Measurements from ENCODE around the gene DNM3.
"Not testable (repeated sequence)": the region's sequence is repeated elsewhere in the genome, so short reads cannot be mapped to it uniquely, and the experiment has no call there.

Gene DNM3

DNA sequence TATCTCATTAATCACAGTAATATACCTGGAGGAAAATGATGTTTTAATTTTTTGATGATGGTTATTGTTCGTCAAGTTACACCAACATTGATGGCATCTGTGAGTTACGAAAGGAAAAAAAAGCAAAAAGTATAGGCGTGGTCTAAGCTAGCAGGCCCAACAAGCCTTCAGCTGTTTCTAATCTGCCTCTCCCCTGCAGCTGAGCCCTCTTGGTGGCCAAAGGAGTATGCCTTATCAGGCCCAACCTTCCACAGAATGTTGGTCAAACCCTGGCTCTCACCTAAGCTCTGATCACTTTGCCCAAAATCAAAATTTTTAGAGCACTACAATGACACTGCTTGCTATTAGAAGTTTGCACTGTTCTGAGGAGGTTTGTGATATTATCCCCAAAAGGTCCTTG lies 584.0 kb downstream of the DNM3 start:
- in situ Hi-C loops (cut with HindIII; ENCODE audit: low sequenced_read_pairs): no loop called here

- in situ Hi-C loops (cut with HindIII; ENCODE audit: low sequenced_read_pairs): no loop called here
These were observed 585.9 kb downstream of the DNM3 start for GRCh38 chr1:172427191-172427590.

- in situ Hi-C loops (cut with HindIII; ENCODE audit: low sequenced_read_pairs): no loop called here
These were observed 588.2 kb downstream of the DNM3 start for GRCh38 chr1:172429331-172430127.

DNA sequence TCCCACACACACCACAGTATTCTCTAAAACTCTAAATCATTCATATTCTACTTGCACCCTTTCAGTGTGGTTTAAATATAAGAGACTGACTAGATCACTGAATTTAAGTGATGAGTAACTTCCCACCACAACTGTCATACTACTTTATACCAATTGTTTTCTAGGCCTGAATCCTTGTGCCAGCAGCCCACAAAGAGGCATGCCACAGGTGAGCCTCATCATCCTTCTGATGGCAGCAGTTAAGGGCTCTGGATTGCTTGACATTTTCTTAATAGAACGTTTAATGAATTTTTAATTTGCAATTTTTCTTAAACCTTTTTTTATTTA lies 588.8 kb downstream of the DNM3 start:
- in situ Hi-C loops (cut with HindIII; ENCODE audit: low sequenced_read_pairs): no loop called here

GRCh38 chr1:172431204-172431603 lies 589.9 kb downstream of the DNM3 start:
- in situ Hi-C loops (cut with HindIII; ENCODE audit: low sequenced_read_pairs): no loop called here

DNA sequence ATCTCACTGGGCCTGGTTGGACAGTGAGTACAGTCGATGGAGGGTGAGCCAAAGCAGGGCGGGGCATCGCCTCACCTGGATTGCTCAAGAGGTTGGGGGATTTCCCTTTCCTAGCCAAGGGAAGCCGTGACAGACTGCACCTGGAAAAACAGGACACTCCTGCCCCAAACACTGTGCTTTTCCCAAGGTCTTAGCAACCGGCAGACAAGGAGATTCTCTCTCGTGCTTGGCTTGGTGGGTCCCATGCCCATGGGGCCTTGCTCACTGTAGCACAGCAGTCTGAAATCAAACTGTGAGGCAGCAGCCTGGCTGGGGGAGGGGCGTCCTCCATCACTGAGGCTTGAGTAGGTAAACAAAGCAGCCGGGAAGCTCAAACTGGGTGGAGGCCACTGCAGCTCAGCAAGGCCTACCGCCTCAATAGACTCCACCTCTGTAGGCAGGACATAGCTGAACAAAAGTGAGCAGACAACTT lies 590.5 kb downstream of the DNM3 start:
- in situ Hi-C loops (cut with HindIII; ENCODE audit: low sequenced_read_pairs): no loop called here

DNA sequence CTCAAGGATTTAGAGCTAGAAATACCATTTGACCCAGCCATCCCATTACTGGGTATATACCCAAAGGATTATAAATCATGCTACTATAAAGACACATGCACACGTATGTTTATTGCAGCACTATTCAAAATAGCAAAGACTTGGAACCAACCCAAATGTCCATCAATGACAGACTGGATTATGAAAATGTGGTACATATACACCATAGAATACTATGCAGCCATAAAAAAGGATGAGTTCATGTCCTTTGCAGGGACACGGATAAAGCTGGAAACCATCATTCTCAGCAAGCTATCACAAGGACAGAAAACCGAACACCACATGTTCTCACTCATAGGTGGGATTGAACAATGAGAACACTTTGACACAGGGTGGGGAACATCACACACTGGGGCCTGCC lies 595.9 kb downstream of the DNM3 start:
- in situ Hi-C loops (cut with HindIII; ENCODE audit: low sequenced_read_pairs): not testable (repeated sequence)

DNA sequence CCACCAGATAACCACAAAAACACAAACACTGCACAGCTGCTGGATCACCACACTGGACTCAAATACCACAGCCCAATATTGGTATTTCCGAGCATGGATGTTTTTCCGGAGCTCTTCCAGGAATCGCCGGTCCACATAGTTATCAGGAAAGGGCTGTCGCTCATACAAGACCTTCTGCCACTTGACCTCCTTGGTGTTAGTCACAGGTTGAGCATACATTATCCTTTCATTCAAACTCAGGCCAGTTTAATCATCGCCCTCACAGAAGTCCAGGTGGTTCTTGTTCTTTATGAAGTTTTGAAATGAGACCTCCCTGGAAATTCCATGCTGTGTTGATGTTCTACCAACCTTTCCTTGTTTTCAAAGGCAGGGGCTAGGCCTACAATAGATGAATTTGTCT lies 601.1 kb downstream of the DNM3 start:
- in situ Hi-C loops (cut with HindIII; ENCODE audit: low sequenced_read_pairs): no loop called here

DNA sequence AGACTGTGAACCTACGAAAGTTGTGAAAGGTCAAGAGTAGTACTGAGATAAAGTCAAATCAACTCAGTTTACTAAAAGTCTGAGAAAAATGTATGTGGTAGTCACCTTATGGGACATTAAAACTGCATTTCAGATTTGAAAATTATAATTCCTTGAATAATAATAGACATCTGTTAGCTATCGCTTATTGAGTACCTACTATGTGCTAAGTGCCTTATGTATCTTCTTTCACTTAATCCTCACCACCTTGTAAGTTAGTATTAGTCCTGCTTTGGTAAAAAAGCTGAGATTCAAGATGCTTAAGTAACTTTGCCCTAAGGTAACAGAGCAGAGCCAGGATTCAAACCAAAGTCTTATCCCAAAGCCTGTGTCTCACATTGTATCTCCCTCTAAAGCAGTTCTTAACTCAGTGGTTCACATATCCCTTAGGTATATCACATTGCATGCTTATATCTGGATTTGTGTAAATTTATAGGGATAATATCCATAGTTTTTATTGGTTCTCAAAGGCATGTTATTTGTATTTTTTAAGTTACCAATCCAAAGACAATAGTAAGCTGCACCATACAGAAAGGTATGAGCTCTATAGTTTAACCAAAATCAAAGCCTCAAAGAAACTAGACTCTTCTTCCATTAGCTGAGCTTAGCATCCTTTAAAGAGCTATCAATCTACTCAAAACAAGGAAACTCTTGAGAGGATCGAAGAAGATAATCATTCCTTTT lies 601.7 kb downstream of the DNM3 start:
- in situ Hi-C loops (cut with HindIII; ENCODE audit: low sequenced_read_pairs): no loop called here

DNA sequence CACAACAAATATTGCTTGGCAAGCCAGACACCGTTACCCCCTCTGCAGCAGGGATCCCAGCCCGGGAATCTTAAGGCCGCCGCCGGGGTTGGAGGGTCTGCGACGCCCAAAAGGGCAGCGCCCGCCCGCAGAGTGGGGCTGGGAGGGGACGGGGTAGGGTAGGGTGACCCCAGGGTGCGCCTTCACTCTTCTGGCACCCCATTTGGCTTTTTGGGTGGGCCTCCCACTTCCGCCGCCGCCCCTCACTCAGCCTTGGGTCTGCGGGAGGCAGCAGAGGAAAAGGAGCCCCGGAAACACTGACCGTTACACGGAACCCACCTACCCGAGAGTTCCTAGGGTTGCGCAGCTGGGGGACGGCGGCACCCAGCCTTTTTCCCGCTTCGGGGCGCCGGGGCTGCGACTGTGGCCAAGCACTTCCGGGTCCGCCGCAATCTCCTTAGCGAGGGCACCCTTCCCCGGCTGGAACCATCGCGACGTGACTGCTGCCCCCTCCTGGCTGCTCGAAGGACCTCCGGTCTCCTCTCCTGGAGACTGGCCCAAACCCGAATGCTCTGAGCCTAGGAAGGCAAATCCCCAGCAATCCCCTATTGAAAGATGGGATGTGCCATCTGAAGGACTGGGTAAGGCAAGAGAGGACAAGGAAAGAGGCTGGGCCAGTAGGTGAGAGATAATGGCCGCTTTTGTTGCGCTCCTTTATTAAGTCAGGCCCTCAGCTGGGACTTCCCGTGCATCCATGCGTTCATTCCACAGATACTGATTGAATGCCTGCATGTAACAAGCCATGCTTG lies 602.6 kb downstream of the DNM3 start, which contains the start of gene PIGC:
TSS of gene PIGC (minus strand) at position 404 of the 788 bp plus-strand sequence. CDS start 1,447 bp downstream, outside the sequence.
- in situ Hi-C loops (cut with HindIII; ENCODE audit: low sequenced_read_pairs): no loop called here

- in situ Hi-C loops (cut with HindIII; ENCODE audit: low sequenced_read_pairs): no loop called here
These were observed 605.2 kb downstream of the DNM3 start for GRCh38 chr1:172446547-172446946.

GRCh38 chr1:172447641-172448040 lies 606.3 kb downstream of the DNM3 start:
- in situ Hi-C loops (cut with HindIII; ENCODE audit: low sequenced_read_pairs): no loop called here

DNA sequence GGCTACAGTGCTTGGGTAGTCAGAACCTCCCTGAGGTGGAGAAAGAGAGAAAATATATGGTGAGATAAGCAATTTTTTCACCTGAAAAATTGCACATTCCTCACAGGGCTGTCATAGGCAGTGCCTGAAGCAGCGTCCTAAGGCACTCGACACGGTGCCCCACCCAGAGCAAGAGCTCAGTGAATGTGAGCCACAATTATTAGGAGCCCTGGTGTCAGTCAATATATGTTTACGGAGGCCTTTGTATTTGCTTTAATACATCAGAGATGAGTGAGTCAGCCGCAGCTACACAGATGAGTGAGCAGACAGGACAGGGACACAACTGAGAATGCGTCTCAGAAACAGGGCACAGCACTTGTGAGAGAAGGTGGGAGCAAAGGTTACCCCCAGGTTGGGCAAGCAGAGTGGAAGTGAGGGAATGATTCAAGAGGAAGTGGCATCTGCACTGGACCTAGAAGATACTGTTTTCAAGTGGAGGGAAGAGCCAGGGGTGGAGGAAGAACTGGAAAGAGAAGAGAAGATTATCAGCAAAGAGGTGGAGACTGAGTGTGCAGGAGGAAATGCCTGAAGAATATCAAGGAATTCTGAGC lies 607.8 kb downstream of the DNM3 start:
- in situ Hi-C loops (cut with HindIII; ENCODE audit: low sequenced_read_pairs): no loop called here

DNA sequence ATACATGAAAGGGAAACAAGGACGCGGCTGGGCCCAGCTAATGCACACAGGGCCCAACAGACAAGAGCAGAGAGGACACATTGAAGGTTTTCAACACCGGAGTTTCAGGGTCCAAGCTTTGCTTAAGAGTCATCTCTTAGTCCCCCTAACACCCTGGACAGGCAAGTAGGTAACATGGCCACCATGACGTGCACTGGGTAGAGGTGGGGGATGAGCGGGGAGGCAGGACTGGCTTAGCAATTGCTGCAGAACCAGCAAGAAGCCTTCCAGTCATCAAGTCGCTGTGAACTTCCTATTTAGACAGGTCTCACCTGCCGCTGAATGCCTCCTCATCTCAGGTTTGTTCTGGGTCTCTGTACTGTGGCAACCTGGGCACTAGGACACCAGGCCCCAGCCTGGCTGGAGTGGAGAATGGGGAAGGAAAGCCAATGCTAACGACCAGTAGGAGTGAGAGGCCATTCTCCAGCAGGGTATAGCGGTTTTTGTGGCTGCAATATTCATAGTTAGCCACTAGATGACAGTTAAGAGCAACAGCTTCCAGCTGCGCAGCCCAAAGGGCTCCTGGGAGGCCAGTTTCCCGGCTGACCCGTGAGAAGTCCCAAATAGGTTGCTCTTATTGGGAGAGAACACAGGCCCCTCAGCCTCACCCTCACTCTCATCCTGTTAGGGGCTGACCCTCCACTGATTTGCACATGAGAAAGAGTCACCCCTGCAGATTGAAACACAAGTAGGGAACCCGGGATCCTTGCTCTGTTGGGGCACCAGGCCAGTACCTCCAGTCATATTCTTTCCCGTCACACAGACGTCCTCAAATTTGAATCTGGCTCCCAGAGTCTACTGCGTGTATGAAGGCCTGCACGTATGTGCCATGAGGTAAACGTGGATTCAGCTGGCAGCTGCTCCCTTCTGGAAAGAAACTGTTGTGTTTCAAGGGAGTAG lies 608.6 kb downstream of the DNM3 start:
- in situ Hi-C loops (cut with HindIII; ENCODE audit: low sequenced_read_pairs): loop anchor here (25.0 kb wide), 1 partner anchor 262 kb away; no protein-coding TSS in a partner anchor

DNA sequence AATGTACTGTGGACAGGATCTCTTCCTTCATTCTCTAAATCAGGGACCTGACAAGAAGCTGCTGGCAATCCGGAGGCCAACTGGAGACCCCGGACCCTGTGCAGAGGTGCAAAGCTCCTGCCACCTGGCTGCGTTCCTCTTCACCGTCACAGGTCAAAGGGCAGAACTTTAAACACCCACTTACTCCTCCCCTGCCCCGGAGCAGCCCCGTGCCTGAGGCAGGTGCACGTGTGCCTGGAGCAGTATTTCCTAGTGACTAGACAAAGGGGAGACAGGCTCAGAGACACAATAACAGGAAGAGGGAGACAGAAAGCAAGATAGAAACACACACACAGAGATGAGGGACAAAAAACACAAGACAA lies 609.2 kb downstream of the DNM3 start:
- in situ Hi-C loops (cut with HindIII; ENCODE audit: low sequenced_read_pairs): loop anchor here (25.0 kb wide), 1 partner anchor 262 kb away; no protein-coding TSS in a partner anchor

DNA sequence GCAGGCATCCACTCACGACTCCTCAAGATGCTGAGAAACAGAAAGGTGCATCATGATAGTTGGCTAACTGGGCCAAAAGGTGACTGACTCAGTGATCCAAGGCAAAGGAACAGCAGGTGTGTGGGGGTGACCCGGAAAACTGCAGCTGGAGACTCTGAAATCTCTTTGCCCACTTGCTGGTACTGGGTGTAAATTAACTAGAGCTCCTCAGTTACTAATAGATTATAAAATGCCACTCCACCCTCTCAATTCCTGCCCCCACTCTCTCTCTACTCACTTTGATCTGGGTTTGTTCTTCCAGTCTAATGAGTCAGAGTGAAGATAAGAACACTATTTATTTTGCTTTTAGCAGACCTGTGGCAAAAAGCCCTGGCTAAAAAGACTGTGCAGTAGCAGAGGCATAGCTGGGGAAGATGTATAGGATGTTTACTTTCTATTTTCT lies 609.7 kb downstream of the DNM3 start:
- in situ Hi-C loops (cut with HindIII; ENCODE audit: low sequenced_read_pairs): loop anchor here (25.0 kb wide), 1 partner anchor 261 kb away; no protein-coding TSS in a partner anchor

GRCh38 chr1:172452536-172453152 lies 611.3 kb downstream of the DNM3 start:
- in situ Hi-C loops (cut with HindIII; ENCODE audit: low sequenced_read_pairs): loop anchor here (25.0 kb wide), 1 partner anchor 260 kb away; no protein-coding TSS in a partner anchor

DNA sequence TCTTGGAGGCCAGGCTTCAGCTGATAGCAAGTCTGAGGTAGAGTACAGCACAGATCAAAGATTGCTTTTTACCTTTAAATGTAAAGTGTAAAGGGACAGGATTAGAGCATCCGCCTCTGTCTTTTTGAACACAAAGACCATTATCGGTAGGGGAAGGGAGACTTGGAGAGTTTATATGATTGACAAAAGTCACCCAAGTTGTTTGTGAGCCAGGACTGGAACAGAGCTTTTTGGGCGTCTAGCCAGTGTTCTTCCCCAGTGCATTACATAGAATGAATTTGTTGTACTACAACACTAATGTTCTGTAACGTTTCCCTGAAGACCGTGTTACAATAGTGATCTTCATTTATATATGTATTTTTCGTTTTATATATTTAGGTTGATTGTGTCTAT lies 611.9 kb downstream of the DNM3 start:
- in situ Hi-C loops (cut with HindIII; ENCODE audit: low sequenced_read_pairs): loop anchor here (25.0 kb wide), 1 partner anchor 259 kb away; no protein-coding TSS in a partner anchor

GRCh38 chr1:172453607-172454006 lies 612.3 kb downstream of the DNM3 start:
- in situ Hi-C loops (cut with HindIII; ENCODE audit: low sequenced_read_pairs): loop anchor here (25.0 kb wide), 1 partner anchor 259 kb away; no protein-coding TSS in a partner anchor
